ENCODE data around the gene PRRT2.

PRRT2 gene

GRCh38 chr16:29835926-29836325, 23.9 kb downstream of the PRRT2 start:
- no peak for DNase-seq (ENCODE audit: low read depth)

GRCh38 chr16:29836623-29837022, 24.6 kb downstream of the PRRT2 start:
- no peak for DNase-seq (ENCODE audit: low read depth)

GRCh38 chr16:29837841-29838240, 25.8 kb downstream of the PRRT2 start:
- no peak for DNase-seq (ENCODE audit: low read depth)

GRCh38 chr16:29839822-29840221, 27.8 kb downstream of the PRRT2 start:
- DNase-seq (ENCODE audit: low read depth), result no peak

- DNase-seq (ENCODE audit: low read depth), result no peak
Measured at GRCh38 chr16:29840240-29840639, 28.2 kb downstream of the PRRT2 start.

- no peak for DNase-seq (ENCODE audit: low read depth)
Measured at GRCh38 chr16:29841631-29842030, 29.6 kb downstream of the PRRT2 start.

GRCh38 chr16:29842732-29843346, 30.8 kb downstream of the PRRT2 start:
- no peak for DNase-seq (ENCODE audit: low read depth)

GRCh38 chr16:29843931-29844330, 31.9 kb downstream of the PRRT2 start:
- no peak for DNase-seq (ENCODE audit: low read depth)

- DNase-seq (ENCODE audit: low read depth), result no peak
Measured at GRCh38 chr16:29844575-29845331, 32.8 kb downstream of the PRRT2 start.

- no peak for DNase-seq (ENCODE audit: low read depth)
Measured at GRCh38 chr16:29845656-29846055, 33.7 kb downstream of the PRRT2 start.

- peak; percentile 26 for DNase-seq (ENCODE audit: low read depth)
Measured at GRCh38 chr16:29848420-29849297, 36.7 kb downstream of the PRRT2 start.

- no peak for DNase-seq (ENCODE audit: low read depth)
Measured at GRCh38 chr16:29849505-29849904, 37.5 kb downstream of the PRRT2 start.

GRCh38 chr16:29850998-29851397, 39.0 kb downstream of the PRRT2 start:
- DNase-seq (ENCODE audit: low read depth), result no peak

- no peak for DNase-seq (ENCODE audit: low read depth)
Measured at GRCh38 chr16:29852654-29853053, 40.7 kb downstream of the PRRT2 start.

GRCh38 chr16:29854520-29855100, 42.6 kb downstream of the PRRT2 start:
- DNase-seq (ENCODE audit: low read depth), result no peak

GRCh38 chr16:29857133-29857760, 45.3 kb downstream of the PRRT2 start:
- DNase-seq (ENCODE audit: low read depth), result no peak

- no peak for DNase-seq (ENCODE audit: low read depth)
Measured at GRCh38 chr16:29858149-29858849, 46.3 kb downstream of the PRRT2 start.

- no peak for DNase-seq (ENCODE audit: low read depth)
Measured at GRCh38 chr16:29858974-29859373, 47.0 kb downstream of the PRRT2 start.

GRCh38 chr16:29860218-29860617, 48.2 kb downstream of the PRRT2 start:
- no peak for DNase-seq (ENCODE audit: low read depth)

GRCh38 chr16:29862383-29862883, 50.4 kb downstream of the PRRT2 start:
- no peak for DNase-seq (ENCODE audit: low read depth)

Measured in HS-27A (cell line).